Upper lobe of right lung (tissue), 1 donor: ENCODE data around the gene CHST15. TPM values are rescaled to one million over a fixed set of nuclear protein-coding genes. Genes with fewer than 3 reads are reported as not detected.

Experiments
- ATAC-seq: fragments of 200-7000 bp; cut with Tn5 transposase; one replicate; pipeline ENCODE4 v1.9.1; 2020; ENCODE audit warnings: mild to moderate bottlenecking, moderate library complexity
- DNase-seq: peaks from one replicate; pipeline ENCODE4 v3.0.0-alpha.2; 2020
- H3K27ac ChIP-seq: fragments of 200-600 bp; one replicate; pipeline ENCODE4 v1.8.0; 2022
- H3K27me3 ChIP-seq: fragments of 200-600 bp; one replicate; pipeline ENCODE4 v1.8.0; 2022; ENCODE audit warnings: mild to moderate bottlenecking
- H3K36me3 ChIP-seq: fragments of 200-600 bp; one replicate; pipeline ENCODE4 v1.8.0; 2022
- H3K4me1 ChIP-seq: fragments of 200-600 bp; one replicate; pipeline ENCODE4 v1.8.0; 2022
- H3K4me3 ChIP-seq: fragments of 200-600 bp; one replicate; pipeline ENCODE4 v1.8.0; 2022; ENCODE audit warnings: mild to moderate bottlenecking
- H3K9me3 ChIP-seq: fragments of 200-600 bp; one replicate; pipeline ENCODE4 v1.8.0; 2022
- intact Hi-C: fragments of 100-400 bp; cut with DNase I; formaldehyde crosslinking; loops from one replicate; pipeline ENCODE4 v1.11.0; 2022
- total RNA-seq: library from RNA; stranded (reverse); fragmentation: NEBNext Ultra II Directional; extraction: Animal tissue kit (Norgen Biotek cat#: 25700); gene quantifications from one replicate; pipeline ENCODE4 v1.2.1, GENCODE V29; 2021
- TF ChIP-seq, protein P1 (sequence below): fragments of 200-600 bp; IDR thresholded peaks from one replicate; pipeline ENCODE4 v1.8.0; 2022; ENCODE audit warnings: antibody characterized with exemption
- donor health status: DM: no; HTN: yes; CAD: no; lungs with severe emphysema.

CHST15 gene
- total RNA-seq, 1 donor from 2014 or later: 49.2 TPM

DNA sequence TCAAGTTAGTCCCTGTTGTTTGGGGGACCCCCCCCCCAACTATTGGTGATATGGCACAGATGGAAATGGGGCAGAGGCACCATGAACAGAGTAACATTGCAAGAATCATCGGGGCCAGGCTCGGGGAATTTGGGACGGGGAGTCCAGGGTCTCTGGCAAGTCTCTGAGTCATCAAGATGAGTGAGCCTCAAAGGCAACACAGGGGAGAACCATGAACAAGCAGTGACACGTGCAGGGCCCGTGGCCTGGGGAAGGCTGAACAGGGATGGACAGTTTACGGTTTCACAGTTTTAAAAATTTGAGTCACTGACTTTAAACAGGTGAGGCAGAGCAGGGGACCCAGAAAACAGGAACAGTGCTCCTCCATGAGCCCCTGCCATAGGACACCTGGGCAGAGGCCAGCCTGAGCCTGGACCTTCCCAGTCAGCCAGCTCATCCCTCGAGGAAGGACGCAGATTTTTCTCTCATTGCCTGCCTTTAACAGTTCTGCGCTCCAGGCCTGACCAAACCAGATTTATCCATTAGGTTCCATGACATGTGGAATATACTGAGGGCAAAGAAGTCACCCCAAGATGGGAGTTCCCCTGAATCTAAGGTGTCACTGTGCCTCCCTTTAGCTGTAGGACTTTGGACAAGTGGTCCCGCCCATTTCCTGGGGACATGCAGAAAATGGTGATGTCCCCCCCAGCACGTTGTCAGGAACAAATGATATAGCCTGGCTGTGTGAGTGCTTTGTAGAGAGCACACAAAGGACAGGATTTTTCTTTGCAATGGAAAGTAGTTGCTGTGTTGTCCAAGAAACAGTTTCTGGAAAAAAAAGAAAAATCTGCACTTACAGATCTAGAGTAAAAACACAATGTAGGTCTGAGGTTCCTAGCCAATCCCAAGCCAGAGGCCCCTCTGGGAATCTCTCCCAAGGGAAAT lies 23.8 kb downstream of the CHST15 start:
- intact Hi-C loops: no loop called here
- H3K4me1 ChIP-seq: peaks cover 27% of the 10 kb centered on the region
- no peaks in the 10 kb centered on the region for H3K36me3 ChIP-seq
- no peaks in the 10 kb centered on the region for H3K9me3 ChIP-seq
- ATAC-seq: no peak
- TF ChIP-seq, protein P1, sequence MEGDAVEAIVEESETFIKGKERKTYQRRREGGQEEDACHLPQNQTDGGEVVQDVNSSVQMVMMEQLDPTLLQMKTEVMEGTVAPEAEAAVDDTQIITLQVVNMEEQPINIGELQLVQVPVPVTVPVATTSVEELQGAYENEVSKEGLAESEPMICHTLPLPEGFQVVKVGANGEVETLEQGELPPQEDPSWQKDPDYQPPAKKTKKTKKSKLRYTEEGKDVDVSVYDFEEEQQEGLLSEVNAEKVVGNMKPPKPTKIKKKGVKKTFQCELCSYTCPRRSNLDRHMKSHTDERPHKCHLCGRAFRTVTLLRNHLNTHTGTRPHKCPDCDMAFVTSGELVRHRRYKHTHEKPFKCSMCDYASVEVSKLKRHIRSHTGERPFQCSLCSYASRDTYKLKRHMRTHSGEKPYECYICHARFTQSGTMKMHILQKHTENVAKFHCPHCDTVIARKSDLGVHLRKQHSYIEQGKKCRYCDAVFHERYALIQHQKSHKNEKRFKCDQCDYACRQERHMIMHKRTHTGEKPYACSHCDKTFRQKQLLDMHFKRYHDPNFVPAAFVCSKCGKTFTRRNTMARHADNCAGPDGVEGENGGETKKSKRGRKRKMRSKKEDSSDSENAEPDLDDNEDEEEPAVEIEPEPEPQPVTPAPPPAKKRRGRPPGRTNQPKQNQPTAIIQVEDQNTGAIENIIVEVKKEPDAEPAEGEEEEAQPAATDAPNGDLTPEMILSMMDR: no peak
- H3K27ac ChIP-seq: no peak overlapping the region
- no peak for DNase-seq
- H3K27me3 ChIP-seq: no peaks in the 10 kb centered on the region
- H3K4me3 ChIP-seq: no peak overlapping the region

DNA sequence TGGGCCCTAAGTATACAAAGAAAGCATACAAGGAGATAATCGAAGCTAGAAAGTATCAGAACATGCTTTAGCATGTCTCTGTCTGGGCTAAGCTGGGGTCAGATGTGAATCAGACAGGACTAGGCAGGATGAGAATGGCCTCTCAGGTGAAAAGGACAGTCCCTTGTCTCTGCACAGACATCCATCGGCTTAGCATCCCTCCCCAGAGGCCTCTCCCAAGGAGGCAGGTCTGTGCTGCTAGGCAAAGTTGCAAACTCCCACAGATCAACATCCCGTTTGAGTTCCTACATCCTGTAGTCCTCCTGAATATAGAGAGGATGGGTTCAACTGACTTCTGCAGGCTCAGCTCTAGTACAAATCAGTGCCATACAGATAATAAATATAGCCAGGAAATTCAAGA lies 24.5 kb downstream of the CHST15 start:
- TF ChIP-seq, protein P1: no peak
- intact Hi-C loops: no loop called here
- H3K9me3 ChIP-seq: no peaks in the 10 kb centered on the region
- no peaks in the 10 kb centered on the region for H3K36me3 ChIP-seq
- no peak overlapping the region for H3K27ac ChIP-seq
- H3K4me3 ChIP-seq: no peak overlapping the region
- no peaks in the 10 kb centered on the region for H3K27me3 ChIP-seq
- H3K4me1 ChIP-seq: peaks cover 34% of the 10 kb centered on the region
- ATAC-seq (no peak), DNase-seq (no peak)

DNA sequence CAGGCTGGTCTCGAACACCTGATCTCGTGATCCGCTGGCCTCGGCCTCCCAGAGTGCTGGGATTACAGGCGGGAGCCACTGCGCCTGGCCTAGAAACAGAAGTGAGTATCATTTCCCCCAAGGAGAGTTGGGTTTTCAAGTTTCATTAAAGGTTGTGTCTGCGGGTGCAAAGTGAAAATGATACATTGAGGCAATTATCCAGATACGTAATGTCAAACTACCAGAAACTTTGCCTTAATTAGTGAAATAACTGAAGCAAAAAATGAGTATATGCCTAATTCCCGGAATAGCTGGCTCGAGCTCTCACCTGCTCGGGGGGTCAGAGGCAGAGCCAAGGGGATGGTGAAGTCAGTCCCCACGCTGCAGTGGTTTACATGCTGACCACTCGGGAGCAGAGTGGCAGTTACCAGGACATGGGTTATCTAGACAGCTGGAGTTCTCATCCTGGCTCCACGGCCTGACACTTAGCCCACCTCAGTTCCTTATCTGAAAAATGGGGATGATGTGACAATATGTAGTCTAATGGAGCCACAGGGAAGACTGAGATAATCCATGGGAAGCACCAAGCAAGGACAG lies 25.5 kb downstream of the CHST15 start:
- Histone ChIP-seq H3K27me3 (no peaks in the 10 kb centered on the region), H3K36me3 (no peaks in the 10 kb centered on the region), H3K4me1 (peaks cover 43% of the 10 kb centered on the region), H3K9me3 (no peaks in the 10 kb centered on the region), H3K27ac (peak overlapping the region; percentile 24), H3K4me3 (no peak overlapping the region)
- ATAC-seq: no peak
- intact Hi-C loops: no loop called here
- TF ChIP-seq, protein P1: no peak
- DNase-seq: no peak

DNA sequence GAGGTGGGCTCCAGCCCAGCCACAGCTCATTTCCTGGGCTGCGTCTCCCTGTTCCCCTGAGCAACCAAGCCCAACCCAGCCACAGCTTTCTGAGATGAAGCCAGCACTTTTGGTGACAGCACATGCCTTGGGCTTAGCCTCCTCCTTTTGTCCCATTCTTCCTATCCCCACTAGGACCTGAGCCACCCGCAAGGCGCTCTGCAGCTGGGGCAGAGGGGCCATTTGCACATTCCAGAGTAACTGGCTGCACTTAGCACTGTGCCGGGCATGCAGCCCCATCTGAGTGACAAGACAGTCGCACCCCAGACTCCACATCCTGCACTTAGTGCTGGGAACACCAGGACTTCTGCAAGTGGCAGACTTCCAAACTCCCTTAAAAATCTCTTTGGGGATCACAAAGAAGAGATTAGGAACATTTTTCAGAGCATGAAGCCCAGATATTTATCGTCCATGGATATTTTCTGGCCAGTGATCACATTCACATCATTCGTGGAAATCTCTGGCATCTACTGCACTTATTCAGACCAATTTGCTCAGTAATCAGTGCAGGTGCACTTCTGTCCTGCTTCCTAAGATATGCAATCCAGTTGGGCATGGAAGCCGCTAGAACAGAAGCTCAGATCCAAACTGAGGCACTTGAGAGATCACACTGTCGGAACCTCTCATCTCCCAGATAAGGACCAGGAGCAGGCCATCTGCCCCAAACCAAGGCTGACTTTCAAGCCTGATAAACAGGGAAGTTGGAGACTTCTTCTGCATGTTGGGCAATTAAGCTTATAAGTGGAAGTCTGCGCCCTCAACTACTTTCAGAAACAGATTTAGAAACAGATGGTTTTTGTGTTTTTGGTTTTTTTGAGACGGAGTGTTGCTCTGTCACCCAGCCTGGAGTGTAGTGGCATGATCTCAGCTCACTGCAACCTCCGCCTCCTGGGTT lies 26.4 kb downstream of the CHST15 start:
- Histone ChIP-seq H3K27ac (peak overlapping the region; percentile 24), H3K27me3 (no peaks in the 10 kb centered on the region), H3K4me1 (peaks cover 43% of the 10 kb centered on the region), H3K4me3 (no peak overlapping the region), H3K36me3 (no peaks in the 10 kb centered on the region), H3K9me3 (no peaks in the 10 kb centered on the region)
- DNase-seq: no peak
- peak; percentile 62 for ATAC-seq
- intact Hi-C loops: no loop called here
- TF ChIP-seq, protein P1: no peak

DNA sequence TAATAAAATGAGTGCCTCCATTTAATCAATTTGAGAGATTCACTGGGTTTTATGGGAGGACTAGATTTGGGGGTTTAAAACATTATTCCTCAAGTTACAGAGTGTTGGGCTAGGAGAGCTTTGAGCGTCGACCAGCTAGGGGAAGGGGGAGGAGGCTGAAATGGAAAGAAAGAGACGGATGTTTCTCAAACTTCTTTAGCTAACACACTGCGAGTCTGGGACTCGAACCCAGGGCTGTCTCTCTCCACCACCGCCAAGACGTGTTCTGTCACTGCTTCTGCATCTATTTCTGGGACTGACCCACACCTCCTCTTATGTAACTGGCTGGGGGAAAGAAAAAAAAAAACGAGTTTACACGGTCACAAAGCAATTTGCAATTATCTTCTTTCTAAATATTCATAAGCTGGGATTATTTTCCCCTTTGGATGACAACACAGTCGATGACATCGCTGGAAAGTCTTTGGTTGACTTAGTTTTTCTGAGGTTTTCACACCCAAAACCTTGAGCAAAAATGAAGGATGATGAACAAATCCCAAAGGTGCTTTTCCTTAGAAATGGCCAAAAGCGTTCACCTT lies 27.2 kb downstream of the CHST15 start:
- Histone ChIP-seq H3K27me3 (no peaks in the 10 kb centered on the region), H3K36me3 (no peaks in the 10 kb centered on the region), H3K4me1 (peaks cover 43% of the 10 kb centered on the region), H3K4me3 (no peak overlapping the region), H3K27ac (no peak overlapping the region), H3K9me3 (no peaks in the 10 kb centered on the region)
- DNase-seq: no peak
- no peak for ATAC-seq
- TF ChIP-seq, protein P1: no peak
- intact Hi-C loops: no loop called here
